Nephron progenitor cell (in vitro differentiated cells): ENCODE measurements around the gene LRP1B.
A peak's percentile ranks its signal among the peaks of the same experiment; 100 is the strongest.
"Not testable (repeated sequence)": the region's sequence is repeated elsewhere in the genome, so short reads cannot be mapped to it uniquely, and the experiment has no call there.

Source experiments
- DNase-seq: peaks from one replicate; pipeline ENCODE4 v3.0.0; 2021
- H3K27ac Mint-ChIP-seq: 2 replicates; pipeline ENCODE4 v1.8.0; 2021; ENCODE audit warnings: mild to moderate bottlenecking, moderate library complexity, mixed read lengths
- H3K27me3 Mint-ChIP-seq: 2 replicates; pipeline ENCODE4 v1.8.0; 2021; ENCODE audit warnings: mild to moderate bottlenecking, low read depth, mixed read lengths; ENCODE audit not compliant: poor library complexity
- H3K36me3 Mint-ChIP-seq: 2 replicates; pipeline ENCODE4 v1.8.0; 2021; ENCODE audit warnings: low read depth, mixed read lengths
- H3K4me1 Mint-ChIP-seq: 2 replicates; pipeline ENCODE4 v1.8.0; 2021; ENCODE audit warnings: mixed read lengths
- H3K4me3 Mint-ChIP-seq: 2 replicates; pipeline ENCODE4 v1.8.0; 2021; ENCODE audit warnings: mild to moderate bottlenecking, moderate library complexity, mixed read lengths
- H3K9me3 Mint-ChIP-seq: 2 replicates; pipeline ENCODE4 v1.8.0; 2021; ENCODE audit warnings: mild to moderate bottlenecking, moderate library complexity, mixed read lengths
- CTCF ChIP-seq: fragments of 200-600 bp; sonication (generic); IDR thresholded peaks from 2 replicates; pipeline ENCODE4 v1.5.0; 2021; ENCODE audit warnings: antibody characterized with exemption

The LRP1B gene

GRCh38 chr2:140988597-140988996, 1142.2 kb downstream of the LRP1B start:
- no peak overlapping the region for H3K27ac Mint-ChIP-seq
- no peaks in the 10 kb centered on the region for H3K9me3 Mint-ChIP-seq
- H3K4me1 Mint-ChIP-seq = no peaks in the 10 kb centered on the region
- H3K27me3 Mint-ChIP-seq = no peaks in the 10 kb centered on the region
- no peak for DNase-seq
- H3K36me3 Mint-ChIP-seq = no peaks in the 10 kb centered on the region
- no peak overlapping the region for H3K4me3 Mint-ChIP-seq
- TF ChIP-seq CTCF = no peak

GRCh38 chr2:140986456-140986855, 1144.4 kb downstream of the LRP1B start:
- no peaks in the 10 kb centered on the region for H3K9me3 Mint-ChIP-seq
- no peak overlapping the region for H3K27ac Mint-ChIP-seq
- no peak for DNase-seq
- H3K4me3 Mint-ChIP-seq = no peak overlapping the region
- no peaks in the 10 kb centered on the region for H3K4me1 Mint-ChIP-seq
- no peak for TF ChIP-seq CTCF
- H3K27me3 Mint-ChIP-seq = peaks cover 4% of the 10 kb centered on the region
- no peaks in the 10 kb centered on the region for H3K36me3 Mint-ChIP-seq

- Mint-ChIP-seq H3K27me3 (peaks cover 7% of the 10 kb centered on the region), H3K27ac (peak overlapping the region; percentile 3), H3K4me3 (no peak overlapping the region), H3K9me3 (no peaks in the 10 kb centered on the region), H3K4me1 (no peaks in the 10 kb centered on the region), H3K36me3 (no peaks in the 10 kb centered on the region)
- no peak for TF ChIP-seq CTCF
- DNase-seq = no peak
These were observed 1155.6 kb downstream of the LRP1B start for GRCh38 chr2:140975237-140975636.

GRCh38 chr2:140972724-140973123, 1158.1 kb downstream of the LRP1B start:
- H3K27ac Mint-ChIP-seq = no peak overlapping the region
- no peaks in the 10 kb centered on the region for H3K4me1 Mint-ChIP-seq
- peaks cover 7% of the 10 kb centered on the region for H3K27me3 Mint-ChIP-seq
- no peak for TF ChIP-seq CTCF
- DNase-seq = no peak
- H3K36me3 Mint-ChIP-seq = no peaks in the 10 kb centered on the region
- H3K4me3 Mint-ChIP-seq = no peak overlapping the region
- no peaks in the 10 kb centered on the region for H3K9me3 Mint-ChIP-seq

- not testable (repeated sequence) for H3K4me3 Mint-ChIP-seq, H3K4me1 Mint-ChIP-seq, H3K27ac Mint-ChIP-seq, H3K27me3 Mint-ChIP-seq, H3K9me3 Mint-ChIP-seq, H3K36me3 Mint-ChIP-seq
- peak; percentile 5 for DNase-seq
- TF ChIP-seq CTCF = peak; percentile 28
These were observed 1166.5 kb downstream of the LRP1B start for GRCh38 chr2:140964324-140964723.

- no peak for TF ChIP-seq CTCF
- H3K4me3 Mint-ChIP-seq = no peak overlapping the region
- no peak for DNase-seq
- H3K27me3 Mint-ChIP-seq = no peaks in the 10 kb centered on the region
- H3K9me3 Mint-ChIP-seq = no peaks in the 10 kb centered on the region
- H3K36me3 Mint-ChIP-seq = no peaks in the 10 kb centered on the region
- no peak overlapping the region for H3K27ac Mint-ChIP-seq
- no peaks in the 10 kb centered on the region for H3K4me1 Mint-ChIP-seq
These were observed 1180.9 kb downstream of the LRP1B start for GRCh38 chr2:140949932-140950331.
